Measurements from ENCODE around the gene PARG.
"Not testable (repeated sequence)": the region's sequence is repeated elsewhere in the genome, so short reads cannot be mapped to it uniquely, and the experiment has no call there.

PARG gene

DNA sequence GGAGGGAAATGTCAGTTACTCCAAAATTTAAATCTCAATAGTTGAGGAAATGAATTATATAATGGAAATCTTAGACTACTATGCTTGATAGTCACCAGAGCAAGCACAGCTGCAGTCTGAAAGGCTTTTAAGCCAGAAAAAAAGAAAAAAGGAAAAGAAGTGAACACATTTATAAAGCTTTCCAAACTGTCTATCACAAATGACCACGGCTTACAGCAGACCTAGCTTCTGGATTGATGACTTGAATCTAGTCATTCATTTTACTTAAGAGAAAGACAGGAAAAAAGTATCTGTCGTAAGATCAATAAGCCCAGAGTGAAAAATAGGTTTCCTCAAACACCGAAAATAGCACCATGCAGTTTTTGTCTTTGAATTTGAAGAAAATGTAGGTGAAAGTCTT, 111.8 kb downstream of the PARG start:
- DNase-seq (ENCODE audit: low read depth in 2 of 2): no peak

- DNase-seq (ENCODE audit: low read depth in 2 of 2): no peak
Observed at GRCh38 chr10:49827297-49827696, 114.5 kb downstream of the PARG start.

DNA sequence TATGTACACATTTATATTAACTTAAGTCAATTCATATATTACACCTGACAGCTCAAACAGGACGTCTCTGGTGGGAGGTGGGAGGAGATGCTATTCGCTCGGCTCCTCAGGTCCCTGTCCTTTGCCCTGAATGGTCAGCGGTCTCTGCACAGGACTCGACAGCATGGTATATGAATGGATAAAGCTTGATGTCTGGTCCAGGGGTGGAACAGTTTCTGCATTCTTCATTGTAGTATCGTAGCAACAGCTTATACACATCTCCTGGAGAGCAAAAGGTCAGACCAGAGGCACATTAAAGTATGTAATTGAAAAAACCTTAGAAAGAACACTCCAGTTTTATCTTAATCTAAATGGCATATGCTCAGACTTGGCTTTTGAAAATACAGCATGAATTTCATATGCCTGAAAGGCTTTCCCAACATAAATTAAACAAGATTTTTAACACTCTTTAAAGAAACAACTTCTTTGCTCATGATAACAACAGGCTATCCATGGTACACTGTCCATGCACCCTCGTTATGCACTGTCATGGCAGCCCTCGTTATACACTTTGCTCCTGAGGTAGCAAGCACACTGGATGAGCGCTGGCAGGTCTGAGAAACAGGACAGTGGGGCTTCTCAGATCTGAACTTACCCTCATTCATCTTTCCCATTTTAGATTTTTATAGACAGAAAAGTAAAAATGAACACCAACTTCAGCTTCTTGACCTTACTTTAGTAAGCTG, 122.4 kb downstream of the PARG start:
- DNase-seq (ENCODE audit: low read depth in 2 of 2): no peak

DNA sequence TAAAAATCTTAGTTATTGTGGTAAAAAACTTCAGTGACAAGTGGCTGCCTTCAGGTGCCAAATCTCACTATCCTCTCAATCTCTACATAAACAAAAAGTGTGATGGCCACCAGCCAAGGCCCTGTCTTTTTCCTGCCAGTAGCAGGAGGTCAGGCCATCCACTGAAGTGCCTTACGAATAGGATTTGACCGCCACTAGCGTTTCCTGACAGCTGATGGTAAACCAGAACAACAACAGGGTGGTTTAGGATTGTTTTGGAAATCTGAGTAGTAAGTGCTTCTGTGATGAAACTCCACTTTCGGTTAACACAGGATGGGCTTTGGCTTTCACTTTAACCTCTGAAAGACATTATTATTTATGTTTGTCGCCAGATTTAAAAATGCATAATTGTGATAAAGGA, 124.0 kb downstream of the PARG start:
- no peak for DNase-seq (ENCODE audit: low read depth in 2 of 2)

DNA sequence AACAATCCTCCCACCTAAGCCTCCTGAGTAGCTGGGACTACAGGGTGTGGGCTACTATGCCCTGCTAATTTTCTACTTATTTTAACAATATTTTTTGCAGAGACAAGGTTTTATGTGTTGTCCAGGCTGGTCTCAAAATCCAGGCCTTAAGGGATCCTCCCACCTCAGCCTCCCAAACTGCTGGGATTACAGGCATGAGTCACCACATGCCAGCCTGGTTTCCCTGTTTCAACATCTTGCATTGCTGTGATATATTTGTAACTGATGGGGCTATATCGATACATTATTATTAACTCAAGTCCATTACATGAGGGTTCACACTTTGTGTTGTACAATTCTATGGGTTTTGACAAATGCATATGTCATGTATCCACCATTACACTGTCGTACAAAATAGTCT, 137.8 kb downstream of the PARG start:
- DNase-seq (ENCODE audit: low read depth in 2 of 2): no peak

- DNase-seq (ENCODE audit: low read depth in 2 of 2): no peak
Observed at GRCh38 chr10:49798275-49798674, 143.6 kb downstream of the PARG start.

GRCh38 chr10:49791100-49791499, 150.7 kb downstream of the PARG start:
- no peak for DNase-seq (ENCODE audit: low read depth in 2 of 2)

DNA sequence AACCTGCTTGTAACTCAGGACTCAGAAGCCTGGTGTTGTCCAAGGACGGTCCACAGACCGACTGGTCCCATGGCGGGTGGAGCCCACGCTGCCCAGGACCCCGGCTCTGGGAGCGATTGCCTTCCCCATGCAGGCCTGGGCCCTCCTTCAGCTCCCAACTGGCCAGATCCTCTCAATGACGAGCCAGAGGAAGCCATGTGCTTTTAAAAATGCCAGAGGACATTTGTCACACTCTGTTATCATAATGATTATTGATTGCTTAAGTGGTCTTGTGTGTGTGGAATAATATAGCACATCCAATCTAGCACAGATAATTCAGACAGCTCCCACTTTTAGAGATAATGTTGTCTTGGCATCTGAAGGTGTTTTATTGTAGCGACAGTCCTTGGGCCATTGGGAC, 157.1 kb downstream of the PARG start:
- DNase-seq (ENCODE audit: low read depth in 2 of 2): no peak

- no peak for DNase-seq (ENCODE audit: low read depth in 2 of 2)
Observed at GRCh38 chr10:49783645-49784044, 158.2 kb downstream of the PARG start.

DNA sequence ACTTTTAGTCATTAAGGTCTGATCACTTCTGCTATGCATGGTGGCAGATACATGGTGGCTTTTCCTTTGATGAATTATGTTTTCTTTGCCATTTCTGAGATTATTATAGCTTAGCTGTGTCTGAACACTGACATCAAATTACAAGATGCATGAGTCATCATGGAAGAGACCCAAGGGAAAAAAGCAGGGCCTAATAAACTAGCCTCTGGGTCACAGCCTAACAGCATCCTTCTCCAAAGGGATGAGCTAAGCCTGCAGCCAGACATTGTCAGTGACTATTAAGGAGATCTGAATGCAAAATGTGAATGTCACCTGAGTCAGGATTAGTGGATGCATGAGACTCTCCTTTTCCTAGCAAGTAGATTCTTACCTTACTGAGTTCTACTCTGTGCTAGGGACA, 160.6 kb downstream of the PARG start:
- DNase-seq (ENCODE audit: low read depth in 2 of 2): no peak

DNA sequence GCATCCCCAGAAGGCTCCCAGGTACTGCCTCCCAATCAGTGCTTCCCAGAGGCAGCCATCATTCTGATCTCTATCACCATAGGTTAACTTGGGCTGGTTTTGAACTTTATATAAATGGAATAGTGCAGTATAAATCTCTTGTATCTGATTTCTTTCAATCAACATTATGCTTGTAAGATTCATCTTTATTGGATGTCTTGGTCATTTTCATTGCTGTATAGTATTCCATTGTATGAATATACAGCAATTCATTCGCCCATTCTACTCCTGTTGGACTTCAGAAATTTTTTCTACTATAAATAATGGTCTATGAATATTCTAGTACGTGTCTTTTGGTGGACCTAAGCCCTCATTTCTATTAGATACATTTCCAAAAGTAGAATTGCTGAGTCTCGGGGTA, 163.6 kb downstream of the PARG start:
- no peak for DNase-seq (ENCODE audit: low read depth in 2 of 2)

DNA sequence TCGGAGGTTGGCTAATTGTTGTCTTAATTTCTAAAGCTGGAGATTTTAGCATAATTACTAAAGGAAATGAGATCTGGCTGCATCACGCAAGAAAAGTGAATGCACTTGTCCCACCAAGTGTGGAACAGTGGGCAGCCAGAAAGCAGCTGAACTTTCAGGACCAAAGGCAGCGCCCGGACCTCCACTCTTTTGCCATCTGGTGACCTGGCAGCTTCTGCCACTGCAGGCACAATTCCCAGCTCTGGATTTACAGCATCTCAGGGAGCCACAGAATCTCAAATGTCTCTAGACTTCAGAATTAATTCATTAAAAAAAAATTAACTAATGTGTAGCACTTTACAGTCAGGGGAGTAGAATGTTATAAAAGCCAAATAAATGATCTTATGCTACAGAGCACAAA, 165.0 kb downstream of the PARG start:
- no peak for DNase-seq (ENCODE audit: low read depth in 2 of 2)

DNA sequence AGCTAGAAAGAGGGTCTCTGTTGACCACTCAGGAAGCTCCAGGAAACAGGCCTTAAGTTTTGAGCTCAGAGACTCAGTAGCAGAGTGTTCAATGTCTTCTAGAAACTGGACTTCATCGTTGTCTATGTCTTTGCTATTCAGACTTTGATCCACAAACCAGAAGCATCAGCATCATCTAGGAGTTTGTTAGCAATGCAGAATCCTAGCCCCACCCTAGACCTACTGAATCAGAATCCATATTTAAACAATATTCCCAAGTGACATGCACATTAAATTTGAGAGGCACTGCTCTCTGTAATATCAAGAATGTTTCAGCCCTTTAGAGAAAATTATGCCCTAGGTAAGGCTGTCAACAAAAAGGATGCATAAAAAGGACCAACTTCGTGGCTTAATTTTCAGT, 166.8 kb downstream of the PARG start:
- no peak for DNase-seq (ENCODE audit: low read depth in 2 of 2)

DNA sequence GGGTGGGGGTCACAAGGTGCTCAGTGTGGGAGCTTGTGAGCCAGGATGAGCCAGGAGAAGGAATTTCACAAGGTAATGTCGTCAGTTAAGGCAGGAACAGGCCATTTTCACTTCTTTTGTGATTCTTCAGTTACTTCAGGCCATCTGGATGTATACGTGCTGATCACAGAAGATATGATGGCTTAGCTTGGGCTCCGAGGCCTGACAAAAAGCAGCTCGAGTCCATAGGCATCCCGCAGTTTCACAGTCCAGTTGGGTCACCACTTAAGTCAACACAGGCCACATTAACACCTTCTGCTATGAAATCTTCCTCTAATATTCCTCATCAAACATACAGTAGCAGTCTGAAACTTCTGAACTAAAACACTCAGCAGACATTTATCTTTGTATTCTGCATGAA, 168.9 kb downstream of the PARG start:
- DNase-seq (ENCODE audit: low read depth in 2 of 2): not testable (repeated sequence)

DNA sequence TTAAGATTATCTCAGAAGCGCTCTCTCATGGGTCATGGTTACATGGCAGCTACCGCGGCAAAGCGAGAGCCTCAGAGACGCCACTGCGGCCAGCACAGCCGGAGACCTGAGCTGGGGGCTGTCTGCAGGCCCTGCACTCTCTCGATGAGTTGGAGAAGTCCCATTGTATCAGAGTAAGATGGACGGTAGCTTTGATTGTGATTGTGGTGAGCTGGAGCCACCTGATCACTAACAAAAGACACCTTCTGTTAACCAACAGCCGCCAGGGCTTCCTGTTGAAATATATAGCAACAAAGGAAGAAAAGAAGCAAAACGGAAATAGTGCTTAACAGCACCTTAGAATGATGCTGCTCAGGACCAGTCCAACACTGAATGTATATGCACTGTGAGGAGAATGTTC, 170.8 kb downstream of the PARG start:
- not testable (repeated sequence) for DNase-seq (ENCODE audit: low read depth in 2 of 2)

GRCh38 chr10:49769692-49770091, 172.1 kb downstream of the PARG start:
- no peak for DNase-seq (ENCODE audit: low read depth in 2 of 2)

- no peak for DNase-seq (ENCODE audit: low read depth in 2 of 2)
Observed at GRCh38 chr10:49768731-49769130, 173.1 kb downstream of the PARG start.

- no peak for DNase-seq (ENCODE audit: low read depth in 2 of 2)
Observed at GRCh38 chr10:49768329-49768728, 173.5 kb downstream of the PARG start.

Data from stimulated activated CD4-positive, alpha-beta T cell treated with anti-CD3 and anti-CD28 coated beads, Interleukin-1b, Interleukin-23, amount 100 ng/mL, for 4 hours (primary cell).